MCF 10A (cell line): ENCODE measurements around the gene KCNAB1. TPM values are rescaled to one million over a fixed set of nuclear protein-coding genes. Genes with fewer than 3 reads are reported as not detected.

Source experiments
- BruUV-seq: library from RNA; stranded (reverse); fragments of 400-500 nt; replicated peaks from 2 replicates; lab custom pipeline; 2021; lab: Mats Ljungman, UMichigan
- CTCF ChIA-PET: fragments of 300-600 bp; sonication (Branson Sonifier 250); formaldehyde crosslinking; extraction: SDS; loops from one replicate; lab custom pipeline; 2021; ENCODE audit warnings: antibody characterized with exemption, inconsistent platforms; lab: Yijun Ruan, JAX
- POLR2A ChIA-PET: fragments of 300-600, 350-650 bp; sonication (Branson Sonifier 250); formaldehyde crosslinking; extraction: SDS; loops from one replicate; lab custom pipeline; 2020; ENCODE audit warnings: antibody characterized with exemption, inconsistent platforms; lab: Yijun Ruan, JAX
- DNase-seq: peaks from one replicate; pipeline ENCODE4 v3.0.0-alpha.2; 2018; ENCODE audit not compliant: unreplicated experiment
- H3K27ac Mint-ChIP-seq: one replicate; pipeline ENCODE4 v1.8.0; 2022; ENCODE audit warnings: mild to moderate bottlenecking, low read depth, mixed read lengths; ENCODE audit not compliant: unreplicated experiment
- H3K27me3 Mint-ChIP-seq: one replicate; pipeline ENCODE4 v1.8.0; 2022; ENCODE audit warnings: mixed read lengths; ENCODE audit not compliant: insufficient read depth, unreplicated experiment
- H3K36me3 Mint-ChIP-seq: one replicate; pipeline ENCODE4 v1.8.0; 2022; ENCODE audit warnings: mild to moderate bottlenecking, moderate library complexity, mixed read lengths; ENCODE audit not compliant: insufficient read depth, unreplicated experiment
- H3K4me1 Mint-ChIP-seq: one replicate; pipeline ENCODE4 v1.8.0; 2022; ENCODE audit warnings: mixed read lengths; ENCODE audit not compliant: insufficient read depth, unreplicated experiment
- H3K4me3 Mint-ChIP-seq: one replicate; pipeline ENCODE4 v1.8.0; 2022; ENCODE audit warnings: mild to moderate bottlenecking, moderate library complexity, mixed read lengths; ENCODE audit not compliant: unreplicated experiment
- H3K9me3 Mint-ChIP-seq: one replicate; pipeline ENCODE4 v1.8.0; 2022; ENCODE audit warnings: mixed read lengths; ENCODE audit not compliant: unreplicated experiment
- intact Hi-C: fragments of 100-400 bp; cut with micrococcal nuclease; formaldehyde crosslinking; loops from 2 replicates; pipeline ENCODE4 v1.14.1; 2022
- total RNA-seq: library from RNA; stranded (reverse); gene quantifications from 2 replicates; pipeline ENCODE4 v1.2.3, GENCODE V29; 2022
- TF ChIP-seq, protein P1 (sequence below): fragments of 200-600 bp; IDR thresholded peaks from one replicate; pipeline ENCODE4 v1.8.0; 2022; ENCODE audit warnings: antibody characterized with exemption, mild to moderate bottlenecking; ENCODE audit not compliant: unreplicated experiment

The KCNAB1 gene
- total RNA-seq, 1 experiment from 2014 or later, result 0.44 TPM

DNA sequence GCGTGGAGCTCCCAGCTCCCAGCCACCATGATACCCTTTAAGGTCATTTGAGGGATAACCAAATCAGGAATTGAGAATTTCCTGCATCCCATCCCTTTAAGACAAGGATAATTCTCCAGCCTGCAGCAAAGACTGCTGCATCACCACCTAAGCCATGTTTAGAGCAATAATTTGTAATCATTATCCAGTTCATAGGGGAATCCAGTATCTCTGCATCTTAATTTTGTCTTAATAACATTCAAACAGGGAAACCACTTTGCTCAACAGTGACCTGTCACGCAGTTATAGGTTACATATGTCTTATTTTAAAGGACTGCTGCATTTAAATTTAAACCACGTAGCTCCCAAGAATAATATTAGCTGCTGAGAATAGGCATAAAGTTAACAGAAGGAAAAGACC is 246.2 kb downstream of the KCNAB1 start:
- intact Hi-C loops, result no loop called here
- Mint-ChIP-seq H3K27me3 (peaks cover 55% of the 10 kb centered on the region), H3K9me3 (no peaks in the 10 kb centered on the region), H3K4me3 (no peak overlapping the region), H3K4me1 (no peaks in the 10 kb centered on the region), H3K27ac (no peak overlapping the region), H3K36me3 (no peaks in the 10 kb centered on the region)
- ChIA-PET CTCF (interaction anchor here (0.6 to 0.8 kb wide), 2 partner anchors 16 to 141 kb away, joined by 3 read pairs; no protein-coding TSS in a partner anchor), POLR2A (no interaction called here)
- no TSS peak for BruUV-seq
- TF ChIP-seq, protein P1, sequence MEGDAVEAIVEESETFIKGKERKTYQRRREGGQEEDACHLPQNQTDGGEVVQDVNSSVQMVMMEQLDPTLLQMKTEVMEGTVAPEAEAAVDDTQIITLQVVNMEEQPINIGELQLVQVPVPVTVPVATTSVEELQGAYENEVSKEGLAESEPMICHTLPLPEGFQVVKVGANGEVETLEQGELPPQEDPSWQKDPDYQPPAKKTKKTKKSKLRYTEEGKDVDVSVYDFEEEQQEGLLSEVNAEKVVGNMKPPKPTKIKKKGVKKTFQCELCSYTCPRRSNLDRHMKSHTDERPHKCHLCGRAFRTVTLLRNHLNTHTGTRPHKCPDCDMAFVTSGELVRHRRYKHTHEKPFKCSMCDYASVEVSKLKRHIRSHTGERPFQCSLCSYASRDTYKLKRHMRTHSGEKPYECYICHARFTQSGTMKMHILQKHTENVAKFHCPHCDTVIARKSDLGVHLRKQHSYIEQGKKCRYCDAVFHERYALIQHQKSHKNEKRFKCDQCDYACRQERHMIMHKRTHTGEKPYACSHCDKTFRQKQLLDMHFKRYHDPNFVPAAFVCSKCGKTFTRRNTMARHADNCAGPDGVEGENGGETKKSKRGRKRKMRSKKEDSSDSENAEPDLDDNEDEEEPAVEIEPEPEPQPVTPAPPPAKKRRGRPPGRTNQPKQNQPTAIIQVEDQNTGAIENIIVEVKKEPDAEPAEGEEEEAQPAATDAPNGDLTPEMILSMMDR, result no peak
- DNase-seq, result no peak

DNA sequence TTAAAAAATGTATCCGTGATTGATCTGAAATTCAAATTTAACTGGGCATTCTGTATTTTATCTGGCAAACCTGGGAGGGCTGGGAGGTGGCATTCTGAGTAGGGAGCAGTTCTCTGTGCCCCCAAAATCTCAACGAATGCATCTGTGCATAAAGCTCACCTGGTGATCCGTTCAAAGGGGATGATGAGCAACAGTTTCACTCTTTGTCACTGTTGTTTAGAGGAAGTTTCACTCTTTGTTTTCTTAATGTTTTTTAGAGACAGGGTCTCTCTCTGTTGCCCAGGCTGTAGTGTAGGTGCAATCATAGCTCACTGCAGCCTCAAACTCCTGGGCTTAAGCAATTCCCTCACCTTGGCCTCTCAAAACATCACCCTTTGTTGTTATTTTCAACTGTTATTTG is 247.8 kb downstream of the KCNAB1 start:
- BruUV-seq, result no TSS peak
- POLR2A ChIA-PET, result no interaction called here
- DNase-seq, result no peak

DNA sequence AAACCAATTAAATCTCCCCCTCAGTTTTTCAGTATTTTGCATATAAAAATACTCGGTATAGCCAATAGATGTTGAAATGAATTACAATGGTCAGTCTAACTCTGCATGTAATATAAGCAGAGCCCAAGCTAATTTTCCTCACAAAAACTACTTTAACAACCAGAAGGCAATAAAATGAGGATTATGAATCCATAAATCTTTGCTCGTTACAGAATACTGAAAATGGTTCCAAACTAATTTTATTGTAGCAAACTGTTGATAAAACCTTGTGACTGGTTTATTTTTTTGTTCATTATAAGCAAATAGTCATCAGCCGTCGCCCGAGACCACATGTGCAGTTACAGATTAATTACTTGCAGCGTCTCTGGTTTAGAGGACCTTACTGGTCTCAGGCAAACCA is 251.3 kb downstream of the KCNAB1 start:
- no TSS peak for BruUV-seq
- no peak for DNase-seq
- ChIA-PET CTCF (no interaction called here), POLR2A (no interaction called here)
- TF ChIP-seq, protein P1, result no peak
- no peaks in the 10 kb centered on the region for H3K4me1 Mint-ChIP-seq
- H3K36me3 Mint-ChIP-seq, result no peaks in the 10 kb centered on the region
- H3K4me3 Mint-ChIP-seq, result no peak overlapping the region
- intact Hi-C loops, result no loop called here
- H3K9me3 Mint-ChIP-seq, result no peaks in the 10 kb centered on the region
- H3K27ac Mint-ChIP-seq, result no peak overlapping the region
- H3K27me3 Mint-ChIP-seq, result peaks cover 48% of the 10 kb centered on the region

More for the DNA sequence above, 247.8 kb downstream of the KCNAB1 start:
- intact Hi-C loops, result no loop called here
- CTCF ChIA-PET, result interaction anchor here (0.7 kb wide), 1 partner anchor 44 kb away, joined by 3 read pairs; no protein-coding TSS in a partner anchor
- no peaks in the 10 kb centered on the region for H3K9me3 Mint-ChIP-seq
- H3K4me3 Mint-ChIP-seq, result no peak overlapping the region
- peaks cover 54% of the 10 kb centered on the region for H3K27me3 Mint-ChIP-seq
- no peaks in the 10 kb centered on the region for H3K4me1 Mint-ChIP-seq
- TF ChIP-seq, protein P1, result no peak
- H3K27ac Mint-ChIP-seq, result no peak overlapping the region
- no peaks in the 10 kb centered on the region for H3K36me3 Mint-ChIP-seq

DNA sequence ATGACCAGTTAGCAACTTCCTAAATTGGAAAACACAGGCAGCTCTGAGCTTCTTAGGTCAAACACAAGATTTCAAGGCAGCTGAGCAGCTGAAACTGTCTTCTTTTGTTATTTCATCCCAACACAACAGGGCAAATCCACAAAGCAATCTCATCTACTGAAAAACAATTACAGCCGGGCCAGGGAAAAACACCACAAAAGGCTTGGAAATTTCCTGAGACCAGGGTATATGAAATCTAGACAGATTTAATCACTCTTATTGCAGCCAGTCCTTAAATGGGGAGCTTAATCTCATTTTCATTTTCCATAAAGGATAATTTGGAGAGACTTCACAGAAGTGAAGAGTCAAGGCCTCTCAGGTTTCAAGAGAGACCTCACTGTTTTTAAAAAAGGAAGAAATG is 252.7 kb downstream of the KCNAB1 start:
- Mint-ChIP-seq H3K36me3 (no peaks in the 10 kb centered on the region), H3K9me3 (no peaks in the 10 kb centered on the region), H3K4me3 (no peak overlapping the region), H3K27ac (no peak overlapping the region), H3K27me3 (peaks cover 54% of the 10 kb centered on the region), H3K4me1 (no peaks in the 10 kb centered on the region)
- no peak for DNase-seq
- ChIA-PET POLR2A (no interaction called here), CTCF (interaction anchor here (0.6 to 0.8 kb wide), 5 partner anchors 9 to 170 kb away, joined by 3 to 4 read pairs (median 3); no protein-coding TSS in a partner anchor)
- BruUV-seq, result no TSS peak
- intact Hi-C loops, result no loop called here
- TF ChIP-seq, protein P1, result no peak
